Upper lobe of left lung (tissue), 4 donors: Measurements from ENCODE around the gene IL11RA.

ENCODE experiments used
- CTCF ChIP-seq, 6 experiments: fragments of 450-650 bp in 4 of 6; fragments of 200-600 bp in 2 of 6; sonication (generic) in 2 of 6; IDR thresholded peaks; one replicate each; pipeline ENCODE4 v1.5.1; 2016 to 2019; ENCODE audit warnings: antibody characterized with exemption in 6 of 6
- EP300 ChIP-seq, 4 donors: sonication (generic); formaldehyde crosslinking; IDR thresholded peaks; one replicate each; pipeline ENCODE4 v1.5.1; 2017; ENCODE audit warnings: antibody characterized with exemption in 4 of 4, control low read depth in 2 of 4
- POLR2A ChIP-seq, 4 donors: fragments of 450-650 bp; IDR thresholded peaks; one replicate each; pipeline ENCODE4 v1.5.1; 2016 to 2017; ENCODE audit warnings: antibody characterized with exemption in 4 of 4, mild to moderate bottlenecking in 2 of 4

- no peak for TF ChIP-seq EP300 (IDR thresholded peaks at IDR 0.05)
- no peak for TF ChIP-seq POLR2A (IDR thresholded peaks at IDR 0.05)
- TF ChIP-seq CTCF (IDR thresholded peaks at IDR 0.05): no peak
Observed at GRCh38 chr9:34654323-34655051, 2.5 kb downstream of the IL11RA start.
